ENCODE measurements around the gene EXT2. TPM values are rescaled to one million over a fixed set of nuclear protein-coding genes. Genes with fewer than 3 reads are reported as not detected.

The EXT2 gene
- total RNA-seq, 2 donors from 2014 or later = 23.3 to 24.3 TPM

GRCh38 chr11:44171518-44171917 is 76.0 kb downstream of the EXT2 start:
- peaks cover 8 to 9% of the 10 kb centered on the region in 2 donors for H3K36me3 Mint-ChIP-seq
- DNase-seq (ENCODE audit: low spot score in 2 of 2) = no peak
- no peak overlapping the region for H3K27ac Mint-ChIP-seq
- ATAC-seq = no peak
- no peaks in the 10 kb centered on the region for H3K9me3 Mint-ChIP-seq

GRCh38 chr11:44172966-44173365 is 77.5 kb downstream of the EXT2 start:
- ATAC-seq = no peak
- H3K36me3 Mint-ChIP-seq = peaks cover 8 to 9% of the 10 kb centered on the region in 2 donors
- peak overlapping the region; percentile 36 to 61 for H3K27ac Mint-ChIP-seq
- no peaks in the 10 kb centered on the region for H3K9me3 Mint-ChIP-seq
- DNase-seq (ENCODE audit: low spot score in 2 of 2) = no peak

GRCh38 chr11:44174842-44175241 is 79.4 kb downstream of the EXT2 start:
- DNase-seq (ENCODE audit: low spot score in 2 of 2) (no peak), ATAC-seq (no peak)
- no peaks in the 10 kb centered on the region for H3K9me3 Mint-ChIP-seq
- no peak overlapping the region for H3K27ac Mint-ChIP-seq
- peaks cover 8 to 9% of the 10 kb centered on the region in 2 donors for H3K36me3 Mint-ChIP-seq

GRCh38 chr11:44176546-44177213 is 81.2 kb downstream of the EXT2 start:
- ATAC-seq = no peak
- no peak overlapping the region for H3K27ac Mint-ChIP-seq
- no peak for DNase-seq (ENCODE audit: low spot score in 2 of 2)
- H3K9me3 Mint-ChIP-seq = no peaks in the 10 kb centered on the region
- peaks cover 9 to 15% of the 10 kb centered on the region in 2 donors for H3K36me3 Mint-ChIP-seq

- Mint-ChIP-seq H3K27ac (no peak overlapping the region), H3K36me3 (peaks cover 4 to 9% of the 10 kb centered on the region in 2 donors), H3K9me3 (no peaks in the 10 kb centered on the region)
- ATAC-seq (no peak), DNase-seq (ENCODE audit: low spot score in 2 of 2) (no peak)
These were observed 82.4 kb downstream of the EXT2 start for GRCh38 chr11:44177905-44178304.

GRCh38 chr11:44178381-44178780 is 82.9 kb downstream of the EXT2 start:
- peaks cover 0 to 6% of the 10 kb centered on the region in 2 donors for H3K36me3 Mint-ChIP-seq
- no peak for ATAC-seq
- H3K9me3 Mint-ChIP-seq = no peaks in the 10 kb centered on the region
- no peak overlapping the region for H3K27ac Mint-ChIP-seq
- DNase-seq (ENCODE audit: low spot score in 2 of 2) = no peak

GRCh38 chr11:44179173-44179572 is 83.7 kb downstream of the EXT2 start:
- DNase-seq (ENCODE audit: low spot score in 2 of 2) (no peak), ATAC-seq (no peak)
- Mint-ChIP-seq H3K36me3 (peaks cover 0 to 6% of the 10 kb centered on the region in 2 donors), H3K9me3 (no peaks in the 10 kb centered on the region), H3K27ac (no peak overlapping the region)

- Mint-ChIP-seq H3K9me3 (no peaks in the 10 kb centered on the region), H3K36me3 (peaks cover 0 to 6% of the 10 kb centered on the region in 2 donors), H3K27ac (no peak overlapping the region)
- DNase-seq (ENCODE audit: low spot score in 2 of 2) = no peak
- no peak for ATAC-seq
These were observed 84.6 kb downstream of the EXT2 start for GRCh38 chr11:44180107-44180506.

- Mint-ChIP-seq H3K36me3 (peaks cover 27 to 36% of the 10 kb centered on the region in 2 donors), H3K9me3 (peaks cover 19 to 22% of the 10 kb centered on the region in 2 donors), H3K27ac (no peak overlapping the region)
- no peak for DNase-seq (ENCODE audit: low spot score in 2 of 2)
- ATAC-seq = no peak
These were observed 90.0 kb downstream of the EXT2 start for GRCh38 chr11:44185522-44185921.

GRCh38 chr11:44186321-44186930 is 90.9 kb downstream of the EXT2 start:
- ATAC-seq (no peak), DNase-seq (ENCODE audit: low spot score in 2 of 2) (no peak)
- Mint-ChIP-seq H3K9me3 (peaks cover 19 to 22% of the 10 kb centered on the region in 2 donors), H3K36me3 (peaks cover 26 to 37% of the 10 kb centered on the region in 2 donors), H3K27ac (no peak overlapping the region)

- no peak for ATAC-seq
- Mint-ChIP-seq H3K27ac (peak overlapping the region in 1 of 2 donors; percentile 31), H3K9me3 (peaks cover 19 to 22% of the 10 kb centered on the region in 2 donors), H3K36me3 (peaks cover 26 to 38% of the 10 kb centered on the region in 2 donors)
- no peak for DNase-seq (ENCODE audit: low spot score in 2 of 2)
These were observed 93.2 kb downstream of the EXT2 start for GRCh38 chr11:44188643-44189042.

GRCh38 chr11:44189986-44190882 is 94.8 kb downstream of the EXT2 start:
- H3K27ac Mint-ChIP-seq = no peak overlapping the region
- no peak for DNase-seq (ENCODE audit: low spot score in 2 of 2)
- peaks cover 19 to 22% of the 10 kb centered on the region in 2 donors for H3K9me3 Mint-ChIP-seq
- peak in 1 of 2 donors; percentile 50 for ATAC-seq
- H3K36me3 Mint-ChIP-seq = peaks cover 39 to 53% of the 10 kb centered on the region in 2 donors

GRCh38 chr11:44190883-44191230 is 95.4 kb downstream of the EXT2 start:
- ATAC-seq (no peak), DNase-seq (ENCODE audit: low spot score in 2 of 2) (no peak)
- peaks cover 39 to 53% of the 10 kb centered on the region in 2 donors for H3K36me3 Mint-ChIP-seq
- H3K27ac Mint-ChIP-seq = no peak overlapping the region
- H3K9me3 Mint-ChIP-seq = peaks cover 19 to 22% of the 10 kb centered on the region in 2 donors

GRCh38 chr11:44191322-44192016 is 96.0 kb downstream of the EXT2 start:
- peaks cover 39 to 54% of the 10 kb centered on the region in 2 donors for H3K36me3 Mint-ChIP-seq
- ATAC-seq = no peak
- H3K9me3 Mint-ChIP-seq = peaks cover 19 to 22% of the 10 kb centered on the region in 2 donors
- no peak overlapping the region for H3K27ac Mint-ChIP-seq
- no peak for DNase-seq (ENCODE audit: low spot score in 2 of 2)

GRCh38 chr11:44192017-44192385 is 96.5 kb downstream of the EXT2 start:
- DNase-seq (ENCODE audit: low spot score in 2 of 2) (no peak), ATAC-seq (no peak)
- Mint-ChIP-seq H3K9me3 (peaks cover 19 to 22% of the 10 kb centered on the region in 2 donors), H3K36me3 (peaks cover 39 to 58% of the 10 kb centered on the region in 2 donors), H3K27ac (peak overlapping the region in 1 of 2 donors; percentile 26)

GRCh38 chr11:44192462-44193100 is 97.1 kb downstream of the EXT2 start:
- peak overlapping the region; percentile 26 to 58 for H3K27ac Mint-ChIP-seq
- peaks cover 13 to 16% of the 10 kb centered on the region in 2 donors for H3K9me3 Mint-ChIP-seq
- peaks cover 33 to 54% of the 10 kb centered on the region in 2 donors for H3K36me3 Mint-ChIP-seq
- ATAC-seq (peak; percentile 79 to 97), DNase-seq (ENCODE audit: low spot score in 2 of 2) (no peak)

All from activated naive CD4-positive, alpha-beta T cell treated with anti-CD3 and anti-CD28 coated beads, Interleukin-2, amount 50 U/mL, for 72 hours (primary cell).